Esophagus squamous epithelium (tissue), 4 donors: ENCODE measurements around the gene ITGAL.

ENCODE experiments used
- CTCF ChIP-seq, 6 experiments: fragments of 450-650 bp in 4 of 6; fragments of 200-600 bp in 2 of 6; sonication (generic) in 2 of 6; IDR thresholded peaks; one replicate each; pipeline ENCODE4 v1.5.1; 2016 to 2019; ENCODE audit warnings: antibody characterized with exemption in 6 of 6, mild to moderate bottlenecking in 4 of 6, moderate library complexity in 4 of 6
- POLR2A ChIP-seq, 4 donors: fragments of 450-650 bp; IDR thresholded peaks; one replicate each; pipeline ENCODE4 v1.6.1; 2017; ENCODE audit warnings: antibody characterized with exemption in 4 of 4, mild to moderate bottlenecking in 4 of 4, moderate library complexity in 3 of 4

GRCh38 chr16:30491744-30492308 is 19.3 kb downstream of the ITGAL start:
- TF ChIP-seq CTCF (IDR thresholded peaks at IDR 0.05), result no peak
- TF ChIP-seq POLR2A (IDR thresholded peaks at IDR 0.05), result no peak
